Measurements from ENCODE around the gene NCKAP5L.
"Not testable (repeated sequence)": the region's sequence is repeated elsewhere in the genome, so short reads cannot be mapped to it uniquely, and the experiment has no call there.

NCKAP5L gene

GRCh38 chr12:49863946-49864797 is 36.0 kb upstream of the NCKAP5L start:
- no peak for FAIRE-seq

- FAIRE-seq, result not testable (repeated sequence)
Observed at GRCh38 chr12:49860921-49861320, 32.7 kb upstream of the NCKAP5L start.

DNA sequence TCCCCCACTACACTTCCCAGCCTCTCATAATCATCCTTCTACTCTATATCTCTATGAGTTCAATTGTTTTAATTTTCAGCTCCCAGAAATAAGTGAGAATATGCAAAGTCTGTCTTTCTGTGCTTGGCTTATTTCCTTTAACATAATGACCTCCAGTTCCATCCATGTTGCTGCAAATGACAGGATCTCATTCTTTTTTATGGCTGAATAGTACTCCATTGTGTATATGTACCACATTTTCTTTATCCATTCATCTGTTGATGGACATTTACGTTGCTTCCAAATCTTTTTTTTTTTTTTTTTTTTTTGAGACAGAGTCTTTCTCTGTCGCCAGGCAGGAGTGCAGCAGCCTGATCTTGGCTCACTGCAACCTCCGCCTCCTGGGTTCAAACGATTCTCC is 27.7 kb upstream of the NCKAP5L start:
- not testable (repeated sequence) for FAIRE-seq

GRCh38 chr12:49854976-49855375 is 26.8 kb upstream of the NCKAP5L start:
- no peak for FAIRE-seq

- FAIRE-seq, result no peak
Observed at GRCh38 chr12:49853671-49854070, 25.5 kb upstream of the NCKAP5L start.

GRCh38 chr12:49847161-49847560 is 18.9 kb upstream of the NCKAP5L start:
- no peak for FAIRE-seq

DNA sequence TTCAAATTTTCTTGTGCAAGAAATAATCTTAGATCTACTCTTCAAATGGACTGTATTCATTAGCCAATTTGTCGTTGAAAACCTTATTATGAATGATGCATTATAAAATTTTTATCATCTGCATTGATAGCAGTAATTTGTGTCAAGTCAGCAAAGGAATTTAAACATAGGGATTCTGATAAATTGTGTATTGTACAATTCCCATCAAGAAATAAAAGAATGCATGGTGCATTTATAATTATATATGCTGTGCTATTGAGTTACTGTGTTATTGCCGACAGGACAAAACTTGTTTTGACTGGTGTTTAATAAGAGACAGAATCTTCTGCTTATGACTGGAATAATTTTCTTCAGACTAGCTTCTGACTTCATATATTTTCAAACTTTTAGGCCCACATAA is 17.8 kb upstream of the NCKAP5L start:
- no peak for FAIRE-seq

- FAIRE-seq, result no peak
Observed at GRCh38 chr12:49843876-49844437, 15.7 kb upstream of the NCKAP5L start.

DNA sequence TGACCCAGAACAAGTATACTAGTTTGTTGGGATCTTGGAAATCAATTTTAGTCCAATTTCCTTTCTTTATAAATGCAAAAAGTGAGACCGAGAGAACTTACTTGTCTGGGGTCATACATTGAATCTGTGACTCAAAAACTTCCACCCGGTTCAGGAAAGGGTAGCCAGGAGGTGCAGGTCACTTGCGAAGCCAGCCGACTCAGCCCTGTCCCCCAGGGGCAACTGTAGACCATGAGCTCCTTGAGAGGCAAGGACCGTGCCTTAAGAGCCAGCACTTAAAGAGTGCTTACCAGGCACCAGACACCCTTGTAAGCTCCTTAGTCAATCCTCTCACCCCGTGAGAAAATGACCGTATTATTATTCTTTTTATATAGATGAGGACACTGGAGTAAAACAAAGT is 15.2 kb upstream of the NCKAP5L start:
- no peak for FAIRE-seq

DNA sequence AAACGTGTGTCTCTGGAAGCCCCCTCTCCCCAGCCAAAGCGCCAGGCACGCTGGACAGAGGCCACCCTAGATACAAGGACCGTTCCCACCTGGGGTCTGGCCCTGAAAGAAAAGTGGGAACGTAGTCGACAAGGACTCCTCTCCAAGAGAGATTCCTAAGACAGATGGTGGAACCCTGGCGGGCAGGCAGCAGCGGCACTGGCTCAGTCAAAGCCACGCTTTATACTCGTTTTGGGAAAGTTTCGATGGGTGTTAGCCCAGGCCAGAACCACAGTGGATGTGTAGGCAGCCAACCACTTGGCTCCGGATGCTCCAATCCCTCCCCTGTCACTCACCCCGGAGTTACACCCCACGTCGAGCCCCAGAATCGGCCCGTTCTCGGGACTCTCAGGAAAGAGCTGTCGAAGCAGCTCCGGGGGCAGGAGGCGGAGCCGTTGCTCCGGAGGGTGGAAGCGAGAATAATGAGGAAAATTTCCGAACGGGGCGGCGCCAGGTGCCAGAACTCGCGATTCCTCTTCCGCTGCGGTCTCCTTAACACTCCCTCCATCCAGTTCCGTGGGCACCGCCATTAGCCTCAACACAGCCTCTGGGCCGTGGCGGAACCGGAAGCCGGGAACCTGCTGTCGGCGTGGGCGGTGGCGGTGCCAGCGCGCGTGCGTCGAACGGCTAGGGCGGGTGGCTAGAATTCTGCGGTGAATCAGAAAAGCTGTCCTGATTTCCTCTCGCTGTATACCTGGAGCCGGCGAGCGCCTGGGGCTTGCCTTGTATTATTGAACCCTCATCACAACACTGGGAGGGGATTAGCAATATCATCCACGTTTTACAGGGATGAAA is 14.5 kb upstream of the NCKAP5L start, which contains the start of gene BCDIN3D:
Gene BCDIN3D, minus strand, starts transcription at position 588 of the 834 bp plus-strand sequence. Its CDS starts 19 bp downstream, at position 569.
- no peak for FAIRE-seq

DNA sequence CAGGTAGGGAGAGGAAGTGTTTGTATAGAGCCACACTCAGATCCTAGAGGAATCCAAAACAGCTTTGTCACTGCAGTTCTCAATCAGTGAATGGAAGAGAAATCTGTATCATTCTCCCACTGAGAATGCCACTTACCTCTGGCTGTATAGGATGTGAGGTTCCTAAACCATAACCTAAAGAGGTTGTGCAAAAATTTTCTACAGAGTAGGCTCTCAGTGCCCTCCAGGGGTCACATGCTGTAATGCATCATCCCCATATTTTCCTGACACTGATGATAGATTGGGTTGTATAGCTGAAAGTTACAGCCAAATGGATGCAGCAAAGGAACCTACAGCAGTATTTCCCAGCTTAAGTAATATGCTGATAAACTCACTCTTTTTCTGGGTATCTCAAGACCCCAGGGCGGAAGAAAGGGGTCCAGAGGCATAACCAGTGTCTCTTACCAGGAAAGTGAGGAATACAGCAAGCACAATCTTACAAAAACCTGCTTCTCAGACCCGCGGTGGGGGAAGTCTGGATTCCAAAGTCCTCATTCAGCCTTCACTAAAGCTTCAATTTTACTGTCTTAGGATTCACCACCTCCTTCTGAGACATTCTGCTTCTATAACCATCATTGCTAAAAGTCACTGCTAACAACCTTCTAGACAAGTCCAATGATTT is 10.9 kb upstream of the NCKAP5L start:
- no peak for FAIRE-seq

GRCh38 chr12:49832836-49833421 is 4.7 kb upstream of the NCKAP5L start:
- FAIRE-seq, result no peak

DNA sequence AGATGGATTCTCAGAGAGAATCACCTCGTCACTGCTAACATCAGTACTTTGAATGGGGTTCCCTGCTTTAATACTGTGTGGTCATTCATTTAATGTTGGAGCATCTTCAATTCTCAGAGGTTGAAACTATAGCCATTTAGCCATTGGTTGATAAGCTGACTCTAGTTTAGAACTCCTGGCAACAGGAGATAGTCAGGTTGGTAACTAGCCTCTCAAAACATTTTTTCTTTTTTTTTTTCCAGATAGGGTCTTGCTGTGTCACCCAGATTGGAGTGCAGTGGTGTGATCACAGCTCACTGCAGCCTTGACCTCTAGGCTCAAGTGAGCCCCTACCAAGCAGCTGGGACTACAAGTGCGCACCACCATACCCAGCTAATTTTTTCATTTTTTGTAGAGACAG is 3.5 kb upstream of the NCKAP5L start:
- FAIRE-seq, result no peak

- FAIRE-seq, result no peak
Observed at GRCh38 chr12:49827401-49828099, 663 bp downstream of the NCKAP5L start.

DNA sequence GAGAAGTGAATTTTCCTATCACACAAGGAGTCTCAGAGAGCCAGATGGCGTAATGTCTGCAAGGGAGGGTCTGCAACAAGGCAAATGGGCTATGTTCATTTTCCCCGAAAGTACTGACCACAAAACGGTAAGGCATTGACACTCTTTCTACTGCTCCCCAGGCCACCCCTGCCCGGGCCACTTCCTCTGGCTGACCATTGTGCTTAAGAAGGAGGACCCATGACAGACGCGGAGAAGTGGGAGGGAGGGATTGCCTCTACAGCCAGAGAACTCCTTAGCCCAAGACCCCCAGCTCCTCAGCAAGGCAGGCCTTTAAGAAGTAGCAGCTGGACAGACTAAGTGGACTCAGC is 1.2 kb downstream of the NCKAP5L start:
- FAIRE-seq, result no peak

GRCh38 chr12:49825971-49826421 is 2.2 kb downstream of the NCKAP5L start:
- FAIRE-seq, result no peak

DNA sequence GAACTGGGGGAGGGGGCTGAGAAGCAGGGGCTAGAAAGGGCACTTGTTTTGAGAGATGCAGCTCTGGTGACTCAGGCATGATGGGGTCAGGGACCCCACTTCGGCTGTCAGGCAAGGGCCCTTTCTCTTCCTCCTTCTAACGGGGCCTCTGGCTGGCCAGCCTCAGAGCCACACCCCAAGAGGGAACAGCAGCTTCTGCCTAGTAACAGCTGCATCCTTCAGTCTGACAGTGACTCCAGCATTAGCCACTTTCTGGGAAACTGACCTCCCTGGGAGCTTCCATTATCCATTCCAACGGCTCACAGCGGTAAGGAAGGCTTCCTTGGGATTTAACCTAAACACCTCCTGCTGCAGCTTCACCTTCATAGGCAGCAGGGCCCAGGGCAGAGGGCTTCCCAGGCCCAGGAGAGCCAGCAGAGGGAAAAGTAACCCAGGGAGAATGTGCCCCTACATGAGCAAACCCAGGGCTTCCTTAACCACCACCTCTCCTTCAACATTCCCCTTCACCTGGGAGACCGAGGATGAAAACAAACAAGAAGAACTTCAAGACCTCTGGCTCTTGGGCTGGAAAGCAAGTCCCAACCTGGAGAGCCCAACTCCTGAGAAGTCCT is 2.7 kb downstream of the NCKAP5L start:
- FAIRE-seq, result no peak

DNA sequence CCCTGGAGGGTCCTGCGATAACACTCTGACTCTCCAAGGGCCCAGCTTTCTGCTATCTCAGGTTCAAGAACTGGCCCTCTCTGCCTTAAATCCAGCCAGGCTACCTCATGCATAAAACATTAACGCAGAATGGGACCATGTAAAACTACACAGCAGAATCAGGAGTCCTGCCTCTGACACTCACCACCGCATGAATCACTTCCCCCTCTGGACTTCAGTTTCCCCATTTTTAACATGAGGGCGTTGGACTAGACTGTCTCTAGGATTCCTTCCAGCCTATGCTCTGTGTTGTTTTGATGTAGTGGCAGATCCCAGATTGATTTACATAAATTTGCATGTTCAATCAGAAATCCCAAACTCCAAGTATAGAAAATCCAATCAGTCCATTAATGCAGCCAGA is 3.3 kb downstream of the NCKAP5L start:
- no peak for FAIRE-seq

DNA sequence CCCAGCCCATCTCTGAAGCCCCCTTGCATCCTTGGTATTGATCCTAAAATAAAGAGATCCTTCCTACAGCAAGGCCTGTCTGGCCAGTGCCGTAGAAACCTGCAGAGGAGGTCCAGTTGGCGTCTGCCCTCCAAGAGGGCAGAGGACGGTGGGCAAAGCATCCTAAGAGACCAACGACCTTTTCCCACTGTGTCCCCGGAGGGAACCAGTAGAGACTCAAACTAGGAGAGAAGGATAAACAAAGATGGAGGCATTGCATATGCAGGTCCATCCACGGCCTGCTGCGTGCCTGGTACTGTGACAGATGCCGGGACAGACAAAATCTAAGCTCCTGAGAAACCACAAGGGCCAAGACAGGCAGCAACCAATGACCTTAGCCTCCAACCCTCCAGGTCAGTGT is 3.8 kb downstream of the NCKAP5L start:
- FAIRE-seq, result no peak

DNA sequence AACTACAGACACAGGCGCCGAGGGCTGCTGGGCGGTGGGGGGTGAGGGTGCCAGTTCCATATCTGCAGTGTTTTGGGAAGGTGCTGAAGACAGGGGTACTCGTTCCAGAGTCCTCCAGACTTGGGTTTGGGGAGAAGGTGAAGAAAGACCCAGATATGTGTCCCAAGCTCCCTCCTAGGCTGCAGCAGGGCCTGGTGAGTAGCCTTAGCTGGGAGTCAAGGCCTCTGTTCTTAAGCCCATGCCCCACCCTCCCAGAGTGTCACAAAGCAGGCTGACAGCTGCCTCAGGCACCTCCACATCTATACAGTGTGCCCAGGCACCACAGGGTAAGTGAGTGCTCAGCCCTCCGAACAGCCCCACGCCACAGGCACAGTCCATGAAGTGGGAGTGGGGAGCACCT is 4.3 kb downstream of the NCKAP5L start:
- no peak for FAIRE-seq

GRCh38 chr12:49823350-49823749 is 4.9 kb downstream of the NCKAP5L start:
- FAIRE-seq, result no peak

Measured in TTC549 (cell line).